HL-60 (cell line): ENCODE results near the gene TOP2A.
"Not testable (repeated sequence)": the region's sequence is repeated elsewhere in the genome, so short reads cannot be mapped to it uniquely, and the experiment has no call there.

ENCODE experiments used
- GABPA ChIP-seq: IDR thresholded peaks from 2 replicates; pipeline ENCODE4 v1.6.1; 2012; ENCODE audit warnings: low read depth
- POLR2AphosphoS5 ChIP-seq: IDR thresholded peaks from 2 replicates; pipeline ENCODE4 v1.6.1; 2012; ENCODE audit warnings: low read depth
- SPI1 ChIP-seq: IDR thresholded peaks from 2 replicates; pipeline ENCODE4 v1.6.1; 2012; ENCODE audit warnings: low read depth, mild to moderate bottlenecking, borderline replicate concordance
- TF ChIP-seq, protein P1 (sequence below): IDR thresholded peaks from one replicate; pipeline ENCODE4 v1.5.1; 2011; ENCODE audit warnings: low read length, control low read depth, inconsistent platforms; ENCODE audit not compliant: insufficient read depth
- TF ChIP-seq, protein P2 (sequence below): IDR thresholded peaks from 2 replicates; pipeline ENCODE4 v1.6.1; 2012; ENCODE audit warnings: low read depth; ENCODE audit not compliant: insufficient replicate concordance

DNA sequence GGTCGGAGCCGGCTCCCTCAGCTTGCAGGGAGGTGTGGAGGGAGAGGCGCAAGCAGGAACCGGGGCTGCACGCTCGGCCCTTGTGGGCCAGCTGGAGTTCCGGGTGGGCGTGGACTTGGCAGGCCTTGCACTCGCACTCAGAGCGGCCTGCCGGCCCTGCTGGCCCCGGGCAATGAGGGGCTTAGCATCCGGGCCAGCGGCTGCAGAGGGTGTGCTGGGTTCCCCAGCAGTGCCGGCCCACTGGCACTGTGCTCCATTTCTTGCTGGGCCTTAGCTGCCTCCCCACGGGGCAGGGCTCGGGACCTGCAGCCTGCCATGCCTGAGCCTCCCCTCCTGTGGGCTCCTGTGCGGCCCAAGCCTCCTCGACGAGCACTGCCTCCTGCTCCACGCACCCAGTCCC, 41.9 kb downstream of the TOP2A start:
- TF ChIP-seq, protein P1, sequence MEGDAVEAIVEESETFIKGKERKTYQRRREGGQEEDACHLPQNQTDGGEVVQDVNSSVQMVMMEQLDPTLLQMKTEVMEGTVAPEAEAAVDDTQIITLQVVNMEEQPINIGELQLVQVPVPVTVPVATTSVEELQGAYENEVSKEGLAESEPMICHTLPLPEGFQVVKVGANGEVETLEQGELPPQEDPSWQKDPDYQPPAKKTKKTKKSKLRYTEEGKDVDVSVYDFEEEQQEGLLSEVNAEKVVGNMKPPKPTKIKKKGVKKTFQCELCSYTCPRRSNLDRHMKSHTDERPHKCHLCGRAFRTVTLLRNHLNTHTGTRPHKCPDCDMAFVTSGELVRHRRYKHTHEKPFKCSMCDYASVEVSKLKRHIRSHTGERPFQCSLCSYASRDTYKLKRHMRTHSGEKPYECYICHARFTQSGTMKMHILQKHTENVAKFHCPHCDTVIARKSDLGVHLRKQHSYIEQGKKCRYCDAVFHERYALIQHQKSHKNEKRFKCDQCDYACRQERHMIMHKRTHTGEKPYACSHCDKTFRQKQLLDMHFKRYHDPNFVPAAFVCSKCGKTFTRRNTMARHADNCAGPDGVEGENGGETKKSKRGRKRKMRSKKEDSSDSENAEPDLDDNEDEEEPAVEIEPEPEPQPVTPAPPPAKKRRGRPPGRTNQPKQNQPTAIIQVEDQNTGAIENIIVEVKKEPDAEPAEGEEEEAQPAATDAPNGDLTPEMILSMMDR, result not testable (repeated sequence)
- not testable (repeated sequence) for TF ChIP-seq POLR2AphosphoS5, SPI1, GABPA
- TF ChIP-seq, protein P2, sequence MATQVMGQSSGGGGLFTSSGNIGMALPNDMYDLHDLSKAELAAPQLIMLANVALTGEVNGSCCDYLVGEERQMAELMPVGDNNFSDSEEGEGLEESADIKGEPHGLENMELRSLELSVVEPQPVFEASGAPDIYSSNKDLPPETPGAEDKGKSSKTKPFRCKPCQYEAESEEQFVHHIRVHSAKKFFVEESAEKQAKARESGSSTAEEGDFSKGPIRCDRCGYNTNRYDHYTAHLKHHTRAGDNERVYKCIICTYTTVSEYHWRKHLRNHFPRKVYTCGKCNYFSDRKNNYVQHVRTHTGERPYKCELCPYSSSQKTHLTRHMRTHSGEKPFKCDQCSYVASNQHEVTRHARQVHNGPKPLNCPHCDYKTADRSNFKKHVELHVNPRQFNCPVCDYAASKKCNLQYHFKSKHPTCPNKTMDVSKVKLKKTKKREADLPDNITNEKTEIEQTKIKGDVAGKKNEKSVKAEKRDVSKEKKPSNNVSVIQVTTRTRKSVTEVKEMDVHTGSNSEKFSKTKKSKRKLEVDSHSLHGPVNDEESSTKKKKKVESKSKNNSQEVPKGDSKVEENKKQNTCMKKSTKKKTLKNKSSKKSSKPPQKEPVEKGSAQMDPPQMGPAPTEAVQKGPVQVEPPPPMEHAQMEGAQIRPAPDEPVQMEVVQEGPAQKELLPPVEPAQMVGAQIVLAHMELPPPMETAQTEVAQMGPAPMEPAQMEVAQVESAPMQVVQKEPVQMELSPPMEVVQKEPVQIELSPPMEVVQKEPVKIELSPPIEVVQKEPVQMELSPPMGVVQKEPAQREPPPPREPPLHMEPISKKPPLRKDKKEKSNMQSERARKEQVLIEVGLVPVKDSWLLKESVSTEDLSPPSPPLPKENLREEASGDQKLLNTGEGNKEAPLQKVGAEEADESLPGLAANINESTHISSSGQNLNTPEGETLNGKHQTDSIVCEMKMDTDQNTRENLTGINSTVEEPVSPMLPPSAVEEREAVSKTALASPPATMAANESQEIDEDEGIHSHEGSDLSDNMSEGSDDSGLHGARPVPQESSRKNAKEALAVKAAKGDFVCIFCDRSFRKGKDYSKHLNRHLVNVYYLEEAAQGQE, result not testable (repeated sequence)
